Activated CD4-positive, alpha-beta T cell treated with anti-CD3 and anti-CD28 coated beads for 4 hours (primary cell): ENCODE results near the gene SNX8.

Experiments
- DNase-seq, 2 donors: peaks; one replicate each; pipeline ENCODE4 v3.0.0-alpha.2; 2020

Gene SNX8

DNA sequence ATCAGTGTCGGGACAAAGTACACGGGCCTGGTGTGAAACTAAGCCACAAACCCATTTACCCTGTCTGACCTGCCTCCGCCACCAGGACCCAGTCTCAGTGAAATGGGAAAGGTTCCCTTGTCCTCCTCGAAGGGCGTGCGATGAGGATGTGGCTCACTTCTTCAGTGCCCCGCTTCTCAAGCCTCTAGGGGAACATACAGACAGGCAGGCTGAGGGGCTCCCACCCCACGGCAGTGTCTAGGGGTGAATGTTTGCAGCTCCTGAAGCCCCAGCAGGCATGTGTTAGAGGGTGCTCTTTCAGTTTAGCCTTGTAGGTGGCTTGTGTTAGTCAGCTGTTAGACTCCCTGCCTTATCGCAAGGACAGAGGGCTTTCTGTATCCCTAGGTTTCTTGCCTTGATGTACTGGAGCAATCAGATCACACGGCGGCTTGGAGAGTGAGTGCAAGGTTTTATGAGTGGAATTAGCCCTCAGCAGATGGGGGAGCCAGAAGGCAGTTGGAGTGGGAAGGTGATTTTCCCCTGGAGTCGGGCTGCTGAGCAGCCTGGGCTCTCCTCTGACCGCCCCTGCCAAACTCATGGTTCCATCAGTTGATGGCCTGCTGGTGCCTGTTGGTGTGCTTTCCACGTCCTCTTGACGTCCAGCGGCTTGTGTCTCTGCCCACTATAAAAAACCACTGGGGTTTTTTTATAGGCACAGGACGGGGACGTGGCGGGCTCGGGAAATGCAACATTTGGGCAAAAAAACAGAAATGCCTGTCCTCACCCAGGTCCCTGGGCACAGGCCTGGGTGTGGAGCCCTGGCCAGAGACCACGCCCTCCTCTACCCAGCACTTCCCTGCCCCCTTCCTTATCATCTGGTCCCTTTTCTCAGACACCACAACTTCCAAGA is 71.5 kb downstream of the SNX8 start:
- DNase-seq, result no peak

DNA sequence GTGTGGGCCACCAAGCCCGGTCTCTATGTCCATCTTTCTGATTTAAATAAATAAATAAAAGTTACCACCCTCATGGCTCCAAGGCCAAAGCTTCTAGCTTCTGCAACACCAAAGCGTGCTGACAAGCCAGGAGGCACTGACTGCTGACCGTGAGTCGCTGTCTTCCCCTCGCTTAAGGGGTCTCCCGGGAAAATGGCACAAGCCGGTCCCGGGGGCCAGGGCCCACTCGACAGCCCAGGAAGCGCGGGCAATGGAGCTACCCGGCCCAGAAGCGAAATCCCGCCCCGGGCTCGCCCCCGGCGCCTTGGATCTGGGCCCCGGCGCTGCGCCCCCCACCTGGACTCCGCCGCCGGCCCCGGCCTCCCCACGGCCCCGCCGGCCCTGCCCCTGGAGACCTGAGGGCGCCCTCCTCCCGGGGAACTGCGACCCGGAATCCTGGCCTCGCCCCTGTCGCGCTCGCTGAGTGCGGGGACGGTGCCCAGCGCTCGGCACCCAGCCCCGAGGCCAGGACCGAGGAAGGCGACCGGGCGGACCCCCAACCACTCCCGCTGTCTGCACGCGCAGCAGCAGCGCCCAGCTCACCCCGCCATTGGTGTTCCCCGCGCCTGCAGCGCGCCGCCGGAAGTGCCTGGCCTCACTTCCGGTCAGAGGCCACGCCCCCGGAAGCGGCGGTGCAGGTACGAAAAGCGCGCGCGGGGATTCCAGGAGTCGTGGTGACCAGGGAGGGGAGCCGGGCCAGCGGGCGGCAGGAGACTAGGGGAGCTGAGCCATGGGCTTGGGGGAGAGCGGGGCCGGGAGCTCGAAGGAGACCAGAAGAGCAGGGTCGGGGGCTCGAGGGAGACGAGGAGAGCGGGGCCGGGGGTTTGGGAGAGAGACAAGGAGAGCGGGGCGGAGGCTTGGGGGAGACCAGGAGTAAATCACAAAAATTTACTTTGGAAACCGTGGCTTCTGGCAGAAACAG is 72.4 kb downstream of the SNX8 start, which contains the start of the genes MRM2 and NUDT1:
TSS of gene MRM2 (minus strand) at position 626 of the 961 bp plus-strand sequence. CDS start at position 590, 36 bp downstream.
TSS of gene NUDT1 (plus strand) at position 647 of the 961 bp plus-strand sequence. CDS start 2,349 bp downstream, outside the sequence.
- DNase-seq, result peak; percentile 64 to 73

DNA sequence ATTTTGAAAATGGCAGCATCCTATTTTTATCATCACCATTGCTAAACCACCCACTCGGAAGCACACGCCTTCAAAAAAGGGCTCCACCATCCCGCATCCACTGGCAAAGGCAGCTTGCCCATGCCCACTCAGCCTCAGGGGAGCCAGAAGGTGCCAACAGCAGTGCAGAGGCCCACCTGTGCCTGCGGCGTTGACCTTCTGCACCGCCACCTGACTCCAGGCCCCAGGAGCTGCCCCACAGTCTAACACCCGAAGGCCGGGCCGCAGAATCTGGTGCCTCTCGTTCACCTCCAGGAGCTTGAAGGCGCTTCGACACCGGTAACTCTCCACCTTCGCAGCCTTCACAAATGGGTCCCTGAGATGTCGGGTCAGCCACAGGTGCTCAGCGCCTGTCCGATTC is 75.0 kb downstream of the SNX8 start:
- no peak for DNase-seq

GRCh38 chr7:2237109-2237602 is 77.1 kb downstream of the SNX8 start:
- DNase-seq, result no peak

DNA sequence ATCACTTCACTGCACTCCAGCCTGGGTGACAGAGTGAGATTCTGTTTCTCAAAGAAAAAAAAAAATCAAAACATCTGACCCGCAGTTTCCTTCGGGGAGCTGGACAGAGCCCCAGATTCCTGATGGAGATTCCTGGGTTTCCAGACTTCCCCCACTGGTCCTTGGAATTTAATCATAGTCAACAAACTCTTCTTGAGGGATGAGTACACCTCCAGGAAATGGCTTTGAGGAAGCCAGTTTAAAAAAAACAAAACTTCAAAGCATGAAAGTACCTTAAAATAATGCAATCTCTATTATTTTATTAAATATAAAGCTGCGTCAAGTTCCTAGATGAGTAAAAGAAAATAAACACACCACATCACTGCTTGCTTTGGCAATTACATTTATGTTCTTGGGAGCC is 80.3 kb downstream of the SNX8 start:
- DNase-seq, result no peak

GRCh38 chr7:2232766-2233520 is 81.3 kb downstream of the SNX8 start, which contains the start of gene MAD1L1:
TSS of gene MAD1L1 (minus strand) at chr7:2232945. CDS start at chr7:2230133, 2,812 bp downstream.
- peak; percentile 84 to 86 for DNase-seq

GRCh38 chr7:2231992-2232765 is 82.1 kb downstream of the SNX8 start:
- peak in 1 of 2 donors; percentile 20 for DNase-seq

DNA sequence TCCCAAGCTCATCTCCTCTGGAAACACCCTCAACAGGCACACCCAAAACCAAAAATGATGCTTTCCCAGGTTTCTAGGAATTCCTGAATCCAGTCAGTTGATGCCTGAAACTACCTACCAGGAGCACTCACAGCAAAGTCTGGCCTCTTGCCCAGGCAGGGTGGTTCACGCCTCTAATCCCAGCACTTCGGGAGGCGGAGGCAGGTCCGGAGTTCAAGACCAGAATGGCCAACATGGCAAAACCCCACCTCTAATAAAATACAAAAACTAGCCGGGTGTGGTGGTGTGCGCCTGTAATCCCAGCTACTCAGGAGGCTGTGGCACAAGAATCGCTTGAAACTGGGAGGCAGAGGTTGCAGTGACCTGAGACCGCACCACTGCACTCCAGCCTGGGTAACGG is 83.4 kb downstream of the SNX8 start:
- no peak for DNase-seq

GRCh38 chr7:2230226-2230625 is 84.0 kb downstream of the SNX8 start:
- no peak for DNase-seq

- no peak for DNase-seq
Observed at GRCh38 chr7:2229467-2229866, 84.8 kb downstream of the SNX8 start.

- DNase-seq, result no peak
Observed at GRCh38 chr7:2228921-2229320, 85.3 kb downstream of the SNX8 start.

DNA sequence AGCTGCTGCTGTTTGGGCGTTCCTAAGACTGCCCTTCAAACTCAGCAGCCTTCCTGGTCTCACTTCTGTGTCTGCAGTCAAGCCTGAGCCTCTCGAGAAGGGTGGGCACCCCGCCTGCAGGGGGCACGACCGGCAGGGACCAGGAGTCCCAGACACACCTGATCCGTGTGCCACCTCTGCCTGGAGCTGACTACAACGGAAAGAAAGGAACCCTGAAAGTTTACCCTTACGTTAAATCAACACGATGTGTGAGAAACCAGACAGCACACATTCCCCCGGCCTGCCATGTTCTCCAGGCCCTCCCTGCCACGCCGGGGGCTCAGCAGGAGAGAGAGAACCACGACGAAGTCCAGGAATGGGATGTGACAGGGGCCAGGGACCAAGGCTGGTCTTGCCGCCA is 86.5 kb downstream of the SNX8 start:
- no peak for DNase-seq

DNA sequence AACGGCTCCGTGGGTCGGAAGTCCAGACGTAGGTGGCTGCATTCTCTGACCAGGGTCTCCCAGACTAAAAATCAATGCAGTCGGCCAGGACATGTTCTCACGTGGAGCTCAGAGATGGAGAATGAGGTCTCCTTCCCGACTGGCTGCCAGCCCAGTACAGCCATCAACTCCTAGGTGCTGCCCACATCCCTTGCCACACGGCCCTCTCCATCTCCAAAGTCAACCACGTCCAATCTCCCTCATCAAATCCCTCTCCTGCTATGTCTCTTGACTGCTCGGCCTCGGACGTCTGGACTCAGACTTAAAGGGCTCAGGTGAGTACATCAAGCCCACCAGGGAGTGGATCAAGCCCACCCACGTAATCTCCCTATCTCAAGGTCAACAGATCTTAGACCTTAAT is 88.4 kb downstream of the SNX8 start:
- no peak for DNase-seq

GRCh38 chr7:2225336-2225735 is 88.9 kb downstream of the SNX8 start:
- no peak for DNase-seq

DNA sequence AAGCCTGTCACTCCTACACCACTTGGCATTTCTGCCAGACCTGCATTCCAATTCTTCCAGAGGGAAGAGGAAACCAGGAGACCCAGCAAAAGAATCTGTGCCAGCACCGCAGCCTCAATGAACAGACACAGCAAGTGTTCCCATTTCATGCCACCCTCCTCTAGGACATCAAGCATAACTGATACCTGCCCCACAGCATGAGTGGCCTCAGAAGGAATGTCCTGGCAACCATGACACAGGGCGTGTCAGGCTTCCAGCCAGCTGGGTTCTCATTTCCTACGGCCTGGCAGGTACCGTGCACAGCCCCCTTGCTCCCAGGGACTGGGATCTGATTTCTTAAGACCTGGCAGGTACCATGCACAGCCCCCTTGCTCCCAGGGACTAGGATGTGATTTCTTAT is 89.3 kb downstream of the SNX8 start:
- DNase-seq, result no peak

DNA sequence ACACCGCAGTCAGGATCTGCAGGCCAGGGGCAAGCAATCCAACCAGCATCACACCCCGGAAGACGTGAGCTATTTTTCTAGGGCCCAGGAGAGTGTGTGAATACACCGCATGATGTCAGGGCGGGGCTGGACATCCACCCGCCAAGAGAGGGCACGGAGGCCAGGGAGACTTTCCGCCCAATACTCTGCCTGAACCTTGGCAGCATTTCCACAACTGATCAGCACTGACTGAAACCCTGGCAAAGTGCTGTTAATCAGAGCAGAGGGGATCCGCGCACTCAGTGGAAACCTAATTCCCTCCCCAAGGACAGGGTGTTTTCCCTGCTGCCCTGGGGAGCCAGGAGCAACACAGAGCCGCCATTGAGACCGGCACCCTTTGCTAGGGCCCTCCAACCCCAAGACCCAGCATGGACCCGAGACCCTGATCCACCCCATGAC is 89.7 kb downstream of the SNX8 start:
- no peak for DNase-seq

- no peak for DNase-seq
Observed at GRCh38 chr7:2223321-2223720, 90.9 kb downstream of the SNX8 start.

- DNase-seq, result no peak
Observed at GRCh38 chr7:2222516-2222915, 91.7 kb downstream of the SNX8 start.

DNA sequence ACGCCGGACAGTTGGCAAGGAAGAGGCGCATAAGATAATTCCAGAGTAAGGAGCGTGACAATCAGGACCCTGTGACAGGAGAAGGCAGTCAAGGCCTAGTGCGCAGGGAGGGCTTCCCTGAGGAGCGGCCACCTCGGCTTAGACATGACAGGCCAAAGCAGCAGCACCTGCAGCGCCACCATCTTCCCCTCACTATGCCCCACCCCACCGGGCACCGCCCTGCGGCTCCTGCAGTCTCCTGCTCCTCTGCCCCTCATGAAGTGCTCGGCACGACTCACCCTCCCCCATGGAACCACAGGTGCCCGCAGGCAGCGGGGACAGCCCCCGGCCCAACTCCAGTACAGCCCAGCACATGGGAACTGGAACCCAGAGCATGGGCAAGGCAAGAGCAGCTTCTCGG is 93.3 kb downstream of the SNX8 start:
- DNase-seq, result no peak

- DNase-seq, result no peak
Observed at GRCh38 chr7:2220506-2220905, 93.7 kb downstream of the SNX8 start.

DNA sequence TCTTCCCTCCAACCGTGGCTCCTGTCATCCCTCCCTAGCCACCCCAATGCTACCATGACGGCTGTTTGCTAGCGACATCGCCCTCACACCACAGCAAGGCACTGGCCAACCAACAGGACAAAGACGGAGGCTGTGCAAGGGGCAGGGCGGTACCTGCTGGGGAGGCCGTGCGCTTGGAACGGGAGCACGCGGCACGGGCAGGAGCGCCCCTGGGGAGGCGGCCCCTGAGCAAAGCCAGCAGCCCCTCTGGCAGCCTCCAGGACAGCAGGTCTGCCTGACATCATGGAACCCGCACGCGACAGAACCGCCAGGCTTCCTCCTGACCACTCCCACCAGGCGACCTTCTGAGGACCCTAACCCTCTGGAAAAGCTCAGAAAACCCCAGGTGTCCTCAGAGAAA is 94.2 kb downstream of the SNX8 start:
- DNase-seq, result no peak

DNA sequence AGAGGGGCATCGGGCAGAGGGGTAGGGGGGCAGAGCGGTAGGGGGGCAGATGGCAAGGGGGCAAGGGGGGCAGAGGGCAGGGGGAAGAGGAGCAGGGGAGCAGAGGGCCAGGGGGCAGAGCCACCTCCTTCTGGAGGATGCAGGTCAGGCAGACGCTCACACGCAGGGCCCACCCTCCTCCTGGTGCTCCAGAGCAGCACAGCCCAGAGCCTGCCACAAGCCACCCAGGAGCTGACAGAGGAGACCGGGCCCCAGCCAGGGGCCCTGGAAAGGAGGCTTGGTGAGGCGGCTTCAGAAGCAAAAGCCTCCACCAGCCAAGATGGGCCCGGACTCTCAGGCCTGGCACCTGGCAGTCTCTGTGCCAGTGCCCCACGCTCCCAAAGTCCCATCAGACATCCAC is 94.6 kb downstream of the SNX8 start:
- no peak for DNase-seq
